NCI-H510A (cell line): ENCODE data around the gene NT5C3A.
A peak's percentile ranks its signal among the peaks of the same experiment; 100 is the strongest.

Experiments
- DNase-seq: peaks from one replicate; lab custom pipeline; 2025; lab: John Stamatoyannopoulos, UW

NT5C3A gene

DNA sequence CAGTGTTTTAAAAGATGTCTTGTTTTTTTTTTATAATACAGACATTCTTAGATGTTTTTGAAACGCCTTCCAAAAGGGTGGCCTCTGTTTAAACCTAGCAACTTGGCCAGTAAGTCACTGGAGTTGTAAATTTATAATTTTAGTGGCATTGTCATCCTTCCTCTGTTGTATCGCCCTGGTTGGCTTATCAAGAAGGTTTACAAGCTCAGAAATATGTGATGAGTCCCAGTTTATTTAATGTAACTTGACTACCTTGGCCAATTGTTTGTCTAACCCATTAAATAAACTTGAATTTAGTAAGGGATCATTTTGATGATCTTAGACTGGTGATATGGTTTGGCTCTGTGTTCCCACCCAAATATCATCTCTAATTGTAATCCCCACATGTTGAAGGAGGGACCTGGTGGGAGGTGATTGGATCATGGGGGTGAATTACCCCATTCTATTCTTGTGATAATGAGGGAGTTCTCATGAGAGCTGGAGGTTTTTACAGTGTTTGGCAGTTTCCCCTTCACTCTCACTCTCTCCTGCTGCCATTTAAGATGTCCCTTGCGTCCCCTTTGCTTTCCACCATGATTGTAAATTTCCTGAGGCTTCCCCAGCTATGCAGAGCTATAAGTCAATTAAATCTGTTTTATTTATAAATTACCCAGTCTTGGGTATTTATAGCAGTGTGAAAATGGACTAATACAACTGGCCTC is 13.4 kb upstream of the NT5C3A start:
- no peak for DNase-seq

DNA sequence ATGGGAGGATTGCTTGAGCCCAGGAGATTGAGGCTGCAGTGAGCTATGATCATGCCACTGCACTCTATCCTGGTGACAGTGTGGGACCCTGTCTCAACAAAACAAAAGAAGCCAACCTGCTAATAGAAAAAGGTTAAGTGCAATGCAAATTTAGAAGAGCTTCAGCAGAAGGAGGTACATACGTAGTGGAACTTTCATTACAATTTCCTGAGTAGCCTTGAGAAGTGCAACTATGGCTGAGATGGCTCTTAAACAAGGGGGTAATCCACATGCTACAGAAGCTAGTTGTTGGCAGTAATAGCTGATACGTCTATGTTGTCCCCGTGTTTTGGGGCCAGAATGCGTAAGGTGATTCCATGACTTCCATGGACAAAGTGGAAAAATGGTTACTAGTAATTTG is 10.7 kb upstream of the NT5C3A start:
- no peak for DNase-seq

DNA sequence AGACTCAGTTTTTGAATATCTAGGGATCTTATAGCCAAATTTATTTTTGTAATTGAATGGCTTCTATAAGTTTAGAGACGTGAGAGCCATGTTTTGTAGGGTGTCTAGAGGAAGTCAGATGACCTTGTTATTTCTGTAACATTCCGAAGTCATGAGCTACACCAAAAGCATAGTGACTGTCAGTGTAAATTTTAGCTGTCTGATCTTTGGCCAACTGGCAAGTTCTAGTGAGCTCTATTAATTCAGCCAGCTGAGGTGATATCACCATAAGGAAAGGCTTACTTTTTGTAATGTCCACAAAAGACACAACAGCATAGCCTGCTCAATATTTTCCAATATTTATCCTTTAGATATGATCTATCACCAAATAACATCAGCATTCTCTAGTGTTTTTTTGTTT is 9.9 kb upstream of the NT5C3A start:
- DNase-seq, result no peak

DNA sequence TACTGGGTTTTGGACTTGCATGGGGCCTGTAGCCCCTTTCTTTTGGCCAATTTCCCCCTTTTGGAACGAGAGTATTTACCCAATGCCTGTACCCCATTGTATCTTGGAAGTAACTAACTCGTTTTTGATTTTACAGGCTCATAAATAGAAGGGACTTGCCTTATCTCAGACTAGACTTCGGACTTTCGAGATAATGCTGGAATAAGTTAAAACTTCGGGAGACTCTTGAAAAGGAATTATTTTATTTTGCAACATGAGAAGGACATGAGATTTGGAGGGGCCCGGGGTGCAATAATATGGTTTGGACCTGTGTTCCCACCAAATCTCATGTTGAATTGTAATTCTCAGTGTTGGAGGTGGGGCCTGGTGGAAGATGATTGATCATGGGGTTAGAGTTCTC is 8.3 kb upstream of the NT5C3A start:
- no peak for DNase-seq

DNA sequence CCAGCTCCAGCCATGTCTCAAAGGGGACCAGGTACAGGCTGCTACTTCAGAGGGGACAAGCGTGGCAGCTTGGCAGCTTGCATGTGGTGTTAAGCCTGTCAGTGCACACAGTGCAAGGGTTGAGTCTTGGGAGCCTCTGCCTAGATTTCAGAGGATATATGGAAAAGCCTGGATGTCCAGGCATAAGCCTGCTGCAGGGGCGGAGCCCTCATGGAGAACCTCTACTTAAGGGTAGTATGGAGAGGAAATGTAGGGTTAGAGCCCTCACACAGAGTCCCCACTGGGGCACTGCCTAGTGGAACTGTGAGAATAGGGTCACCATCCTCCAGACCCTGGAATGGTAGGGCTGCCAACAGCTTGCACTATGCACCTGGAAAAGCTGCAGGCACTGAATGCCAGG is 7.7 kb upstream of the NT5C3A start:
- DNase-seq, result no peak

DNA sequence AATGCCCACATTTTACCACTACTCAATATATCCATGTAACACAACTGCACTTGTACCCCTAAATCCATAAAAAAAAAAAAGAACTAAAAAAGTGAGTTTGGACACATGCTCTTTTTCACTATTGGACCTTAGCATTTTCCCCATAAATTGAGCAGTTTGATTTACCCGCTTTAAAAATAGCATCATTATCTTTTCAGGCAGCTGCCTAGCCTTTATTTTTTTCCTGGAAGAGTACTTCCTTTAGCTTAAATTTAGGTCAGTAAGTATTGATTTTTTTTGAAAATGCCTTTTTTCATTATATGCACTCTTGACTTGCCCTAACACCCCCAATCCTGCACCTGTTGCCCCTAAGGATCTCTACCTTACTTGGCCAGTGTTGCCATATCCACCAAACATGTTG is 5.3 kb upstream of the NT5C3A start:
- no peak for DNase-seq

DNA sequence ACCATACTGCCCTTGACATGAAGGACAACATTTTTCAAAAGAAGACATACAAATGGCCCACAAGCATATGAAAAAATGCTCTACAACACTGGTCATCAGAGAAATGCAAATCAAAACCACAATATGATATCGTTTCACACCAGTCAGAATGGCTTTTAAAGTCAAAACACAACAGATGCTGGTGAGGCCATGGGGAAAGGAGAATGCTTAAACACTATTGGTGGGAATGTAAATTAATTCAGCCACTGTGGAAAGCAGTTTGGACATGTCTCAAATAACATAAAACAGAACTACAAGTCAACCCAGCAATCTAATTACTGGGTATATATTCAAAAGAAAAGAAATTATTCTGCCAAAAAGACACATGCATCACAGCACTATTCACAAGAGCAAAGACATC is 4.2 kb upstream of the NT5C3A start:
- DNase-seq, result no peak

DNA sequence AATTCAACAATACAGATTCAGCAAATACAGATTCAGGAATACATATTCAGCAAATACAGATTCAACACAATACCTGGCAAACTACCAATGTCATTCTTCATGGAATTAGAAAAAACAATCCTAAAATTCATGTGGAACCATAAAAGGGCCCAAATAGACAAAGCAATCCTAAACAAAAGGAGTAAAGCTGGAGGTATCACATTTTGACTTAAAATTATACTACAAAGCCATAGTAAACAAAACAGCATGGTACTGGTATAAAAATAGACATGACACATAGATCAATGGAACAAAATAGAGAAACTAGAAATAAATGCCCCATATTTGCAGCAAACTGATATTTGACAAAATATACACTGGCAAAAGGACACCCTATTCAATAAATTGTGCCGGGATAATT is 3.4 kb upstream of the NT5C3A start:
- no peak for DNase-seq

DNA sequence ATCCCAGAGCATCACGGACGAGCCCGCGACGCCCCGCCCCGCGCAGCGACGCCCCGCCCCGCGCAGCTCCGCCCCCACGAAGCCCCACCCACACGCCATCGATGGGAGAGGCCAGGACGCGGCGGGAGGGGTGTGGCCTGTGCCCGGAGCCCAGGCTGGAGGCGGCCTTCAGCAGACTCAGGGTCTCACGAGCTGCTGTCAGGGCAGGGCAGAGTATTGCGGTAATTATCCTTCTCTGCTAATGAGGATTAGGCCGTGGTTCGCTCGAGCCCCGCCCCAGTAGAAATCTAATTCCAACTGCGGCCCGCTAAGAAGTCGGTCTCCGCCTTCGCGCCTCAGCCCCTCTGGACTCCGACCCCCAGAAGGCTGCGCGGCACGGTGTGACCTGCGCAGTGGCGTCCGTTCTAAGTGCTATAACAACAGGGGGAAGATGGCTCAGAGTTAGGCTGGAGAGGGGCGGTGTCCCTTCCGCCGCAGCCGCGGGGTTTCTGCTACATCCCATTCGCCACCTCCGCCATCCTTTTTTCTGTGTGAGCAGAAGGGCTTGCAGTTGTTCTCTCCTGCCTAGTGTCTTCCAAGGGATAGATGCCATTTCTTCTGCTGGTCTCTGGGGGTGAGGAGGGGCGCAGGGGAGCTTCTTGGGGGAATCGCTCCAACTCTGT is 337 bp upstream of the NT5C3A start:
- DNase-seq, result peak; percentile 94

DNA sequence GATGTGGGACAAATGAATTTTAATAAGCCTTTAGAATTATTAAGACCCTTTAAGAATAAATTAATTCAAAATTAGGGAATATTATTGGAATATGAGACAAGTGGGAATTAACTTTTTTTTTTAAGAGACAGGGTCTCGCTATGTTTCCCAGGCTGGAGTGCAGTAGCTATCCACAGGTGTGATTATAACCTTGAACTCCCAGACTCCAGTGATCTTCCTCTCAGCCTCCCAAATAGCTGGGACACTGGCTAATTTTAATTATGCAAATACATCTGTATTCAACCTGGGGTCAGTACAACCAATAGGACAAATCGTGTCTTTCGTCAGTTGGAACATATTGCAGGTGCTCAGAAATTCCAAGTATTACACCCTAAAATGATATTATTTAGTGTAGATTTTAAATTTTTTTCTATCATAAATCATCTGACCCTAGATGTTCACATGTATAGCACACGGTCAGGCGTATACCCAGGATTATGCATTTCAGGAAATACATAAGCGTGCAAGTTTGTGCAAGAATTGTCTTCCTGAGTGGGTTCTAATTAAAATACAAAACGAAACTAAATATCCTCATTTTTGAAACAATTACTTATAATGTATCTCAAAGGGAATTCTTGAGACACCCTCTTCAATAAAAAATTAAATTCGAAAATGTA is 1.2 kb downstream of the NT5C3A start:
- no peak for DNase-seq

DNA sequence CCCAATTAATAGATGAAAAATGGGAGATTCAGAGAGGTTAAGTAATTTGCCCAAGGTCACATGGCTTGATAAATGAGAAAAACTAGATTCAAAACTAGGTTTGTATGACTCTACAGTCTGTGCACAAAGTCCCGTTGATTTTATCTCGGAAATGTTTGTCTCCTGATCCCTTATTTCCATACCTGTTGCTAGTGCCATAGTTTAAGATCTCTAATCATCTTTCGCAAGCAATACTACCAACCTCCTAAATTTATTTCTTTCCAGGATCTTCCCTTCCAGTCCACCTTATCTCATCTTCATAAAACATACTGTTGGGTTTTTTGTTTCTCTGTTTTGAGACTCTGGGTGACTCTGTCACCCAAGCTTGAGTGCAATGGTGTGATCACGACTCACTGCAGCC is 2.9 kb downstream of the NT5C3A start:
- DNase-seq, result no peak

DNA sequence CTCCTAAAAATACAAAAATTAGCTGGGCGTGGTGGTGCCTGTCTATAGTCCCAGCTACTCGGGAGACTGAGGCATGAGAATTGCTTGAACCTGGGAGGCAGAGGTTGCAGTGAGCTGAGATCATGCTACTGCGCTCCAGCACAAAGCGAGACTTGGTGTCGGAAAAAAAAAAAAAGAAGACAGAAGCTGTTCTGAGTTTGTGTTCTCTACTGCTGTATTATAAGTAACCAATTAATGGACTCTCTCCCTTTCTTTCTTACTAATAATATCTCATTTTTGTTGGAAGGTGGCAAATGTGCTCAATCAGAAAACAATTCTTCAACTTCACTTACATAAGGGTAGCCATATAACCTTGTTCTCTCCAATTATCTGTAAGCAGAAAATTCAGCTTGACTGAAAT is 7.4 kb downstream of the NT5C3A start:
- DNase-seq, result no peak

DNA sequence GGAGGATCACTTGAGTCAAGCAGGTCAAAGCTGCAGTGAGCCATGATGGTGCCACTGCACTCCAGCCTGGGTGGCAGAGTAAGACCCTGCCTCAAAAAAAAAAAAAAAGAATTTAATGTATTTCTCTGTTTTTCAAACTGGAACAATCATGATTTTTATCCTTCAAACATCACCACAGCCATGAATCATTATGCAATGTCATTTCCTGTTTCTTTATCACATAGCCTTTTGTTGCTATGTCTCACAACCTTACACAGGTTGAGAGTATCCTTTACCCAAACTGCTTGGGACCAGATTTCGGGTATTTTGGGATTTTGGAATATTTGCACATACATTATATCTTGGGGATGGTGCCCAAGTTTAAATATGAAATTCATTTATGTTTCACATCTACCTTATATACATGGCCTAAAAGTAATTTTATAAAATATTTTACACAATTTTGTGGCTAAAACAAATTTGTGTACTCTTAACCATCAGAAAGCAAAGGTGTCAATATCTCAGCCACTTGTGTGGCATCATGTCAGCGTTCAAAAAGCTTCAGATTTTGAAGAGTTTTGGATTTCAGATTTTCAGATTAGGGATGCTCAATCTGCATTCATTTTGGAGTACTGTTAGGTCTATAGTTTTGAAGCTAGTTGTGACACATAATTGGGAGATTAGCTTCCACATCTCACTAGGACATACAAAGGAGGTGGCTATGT is 8.2 kb downstream of the NT5C3A start:
- no peak for DNase-seq

DNA sequence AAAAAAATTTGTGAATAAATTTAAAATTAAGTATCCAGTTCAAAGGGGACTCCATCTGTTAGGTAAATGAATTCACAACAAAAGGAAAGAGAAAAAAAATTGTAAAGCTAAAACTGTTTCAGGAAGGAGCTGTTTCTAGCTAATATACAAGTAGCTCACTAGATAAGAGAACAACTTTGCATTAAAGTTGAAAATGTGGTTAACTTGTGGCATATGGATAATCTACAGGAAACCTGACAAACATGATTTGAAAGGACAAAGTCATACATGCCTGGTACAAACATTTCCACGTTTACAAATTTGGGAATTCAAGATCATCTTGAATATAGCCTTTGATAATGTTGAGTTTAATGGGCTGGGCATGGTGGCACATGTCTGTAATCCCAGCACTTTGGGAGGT is 8.9 kb downstream of the NT5C3A start:
- DNase-seq, result no peak

DNA sequence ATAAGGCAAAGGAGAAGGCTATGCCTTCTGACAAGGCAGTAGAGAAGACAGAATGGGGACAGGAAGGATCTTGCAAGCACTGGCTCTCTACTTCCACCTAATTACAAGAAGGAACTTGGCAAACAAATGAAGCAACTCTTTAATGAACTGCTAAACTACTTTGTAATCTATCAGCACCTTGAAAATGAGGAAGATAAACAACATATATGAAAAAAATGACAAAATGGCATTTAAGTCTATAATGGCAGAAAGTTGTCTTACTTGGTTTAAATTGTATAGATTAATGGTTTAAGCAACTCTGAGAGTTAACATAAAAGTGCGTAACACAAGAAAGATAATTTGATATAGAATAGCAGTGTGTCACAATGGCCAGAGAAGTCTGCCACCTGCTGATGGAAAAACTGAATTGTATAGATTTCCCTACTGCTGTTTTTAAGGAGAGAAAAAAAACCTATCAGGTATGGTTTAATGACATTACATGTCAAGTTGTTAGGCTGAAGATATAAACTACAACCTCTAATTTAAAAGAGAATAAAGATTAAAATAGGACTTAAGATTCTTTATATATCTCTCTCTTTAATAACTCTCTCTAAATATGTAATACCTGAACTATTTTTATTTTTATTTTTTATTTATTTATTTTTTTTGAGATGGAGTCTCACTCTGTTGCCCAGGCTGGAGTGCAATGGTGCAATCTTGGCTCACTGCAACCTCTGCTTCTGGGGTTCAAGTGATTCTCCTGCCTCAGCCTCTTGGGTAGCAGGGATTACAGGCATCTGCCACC is 11.8 kb downstream of the NT5C3A start:
- DNase-seq, result no peak

DNA sequence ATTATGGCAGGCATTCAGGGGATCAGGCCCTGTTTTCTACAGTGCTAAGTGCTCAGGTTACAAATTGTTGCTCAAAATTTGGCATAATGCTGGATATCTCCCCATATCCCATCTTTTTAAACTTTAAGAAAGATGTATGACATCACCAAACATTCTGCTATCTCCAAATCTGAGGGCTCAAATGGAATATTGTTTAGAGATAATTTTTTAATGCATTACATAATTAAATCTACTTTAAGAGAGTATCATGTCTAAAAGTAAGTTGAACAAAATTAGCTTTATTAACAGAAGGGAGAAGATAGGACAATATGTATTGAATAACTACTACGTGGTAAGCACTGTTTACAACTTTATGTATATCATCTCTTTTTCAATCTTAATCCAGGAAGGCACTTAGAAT is 13.9 kb downstream of the NT5C3A start:
- DNase-seq, result no peak

DNA sequence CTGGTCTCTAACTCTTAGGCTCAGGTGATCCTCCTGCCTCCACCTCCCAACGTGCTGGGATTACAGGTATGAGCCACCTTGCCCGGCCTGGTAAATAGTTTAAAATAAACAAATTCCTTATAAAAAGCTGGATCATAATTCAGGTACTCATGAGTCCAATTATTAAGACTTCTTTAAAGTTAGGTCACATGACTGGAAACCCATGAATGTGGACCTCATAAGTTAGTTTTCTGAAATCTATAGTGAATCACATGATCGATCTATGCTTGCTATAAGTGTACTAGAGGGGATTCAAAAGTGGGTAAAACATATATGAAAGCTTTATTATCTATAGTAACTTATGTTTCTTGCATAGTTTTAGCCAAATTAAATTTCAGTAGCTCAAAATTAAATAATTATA is 14.3 kb downstream of the NT5C3A start:
- DNase-seq, result no peak

DNA sequence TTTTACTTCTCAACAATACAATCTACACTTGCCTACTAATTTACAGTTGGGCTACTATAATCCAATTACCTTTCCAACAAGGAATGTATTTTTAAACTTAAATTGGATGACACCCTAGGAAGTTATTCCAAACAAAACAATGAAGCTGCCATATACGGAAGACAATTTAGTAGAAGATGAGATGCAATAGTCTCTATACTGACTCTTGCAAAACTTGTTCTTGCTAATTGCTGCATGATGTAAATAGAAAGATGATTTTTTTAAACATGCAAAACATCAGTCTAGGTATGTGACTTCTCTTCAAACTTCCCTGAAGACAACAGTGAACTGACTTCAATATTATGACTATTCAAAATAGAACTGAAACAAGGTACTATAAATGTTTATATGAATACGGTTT is 17.6 kb downstream of the NT5C3A start:
- no peak for DNase-seq

DNA sequence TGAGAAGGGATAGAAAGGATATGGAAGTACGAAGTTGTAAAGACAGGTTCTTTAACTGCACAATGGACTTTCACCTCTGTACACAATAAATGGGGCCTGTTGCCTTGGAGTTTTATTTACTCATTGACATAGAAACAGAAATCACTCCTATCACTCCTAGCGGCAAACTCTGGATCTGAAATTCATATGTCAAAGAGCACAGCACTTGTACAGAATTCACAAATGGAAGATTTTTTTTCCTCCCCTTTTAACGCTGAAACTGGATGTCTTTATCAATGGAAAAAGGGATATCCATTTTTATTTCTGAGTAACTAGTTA is 18.2 kb downstream of the NT5C3A start:
- no peak for DNase-seq

DNA sequence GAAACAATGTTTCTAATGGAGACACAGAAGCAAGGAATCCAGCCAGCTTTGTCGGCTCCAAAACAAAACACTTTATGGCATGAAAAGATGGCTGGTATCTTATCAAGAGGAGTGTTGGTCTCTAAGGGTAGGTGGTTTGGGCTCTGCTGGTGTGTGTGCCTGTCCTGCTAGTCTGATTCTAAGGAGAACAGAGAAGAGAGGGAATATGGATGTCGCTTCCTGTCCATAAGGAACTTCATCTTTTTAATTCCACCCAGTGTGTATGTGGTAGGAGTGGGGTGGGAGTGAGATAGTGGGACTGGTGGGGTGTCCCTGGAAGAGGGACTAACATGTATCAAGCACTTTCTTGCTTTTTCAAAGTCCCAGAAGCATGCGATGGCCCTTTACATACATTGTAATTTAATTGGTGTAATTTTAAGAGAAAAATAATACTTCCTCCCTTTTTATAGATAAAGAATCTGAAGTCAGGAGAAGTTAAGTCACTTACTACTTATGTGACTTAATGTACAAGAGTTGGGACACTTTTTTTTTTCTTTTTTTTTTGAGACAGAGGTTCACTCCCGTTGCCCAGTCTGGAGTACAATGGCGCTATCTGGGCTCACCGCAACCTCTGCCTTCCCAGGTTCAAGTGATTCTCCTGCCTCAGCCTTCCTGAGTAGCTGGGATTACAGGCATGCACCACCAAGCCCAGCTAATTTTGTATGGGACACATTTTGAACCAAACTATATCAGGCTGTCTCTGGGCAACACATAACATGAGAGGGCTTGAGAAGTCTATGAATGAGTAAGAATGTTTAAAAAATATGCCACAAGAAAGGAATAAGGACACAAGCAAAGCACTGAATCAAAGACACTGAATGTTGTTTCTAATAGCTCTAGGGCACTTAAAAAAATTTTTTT is 18.8 kb downstream of the NT5C3A start:
- no peak for DNase-seq
